ENCODE measurements around the gene CAMK1G. TPM values are rescaled to one million over a fixed set of nuclear protein-coding genes. Genes with fewer than 3 reads are reported as not detected.

Gene CAMK1G
- total and polyA plus RNA-seq, 9 of the 15 experiments (the other 6 are each of a cell fraction or from before 2014, with no cell fraction given), result not detected

- Histone ChIP-seq H4K20me1 (replicated peaks; ENCODE audit: control insufficient read depth, insufficient read depth, low read length) (0 out of 2 replicates have a peak, but pooled peaks cover 5% of the 10 kb centered on the region), H3K9me1 (ENCODE audit: control insufficient read depth, insufficient read depth, low read length) (peaks cover 3% of the 10 kb centered on the region), H3K4me3 (no peak overlapping the region), H3K27ac (ENCODE audit: extremely low read depth, low read depth, low read length) (no peak overlapping the region), H3K9ac (ENCODE audit: insufficient read depth in 1 of 2, low read depth in 2 of 2, low read length in 2 of 2) (peak overlapping the region in 1 of 2 experiments; percentile 55; a peak in 2 of 4 replicates), H3K4me2 (ENCODE audit: insufficient read depth, low read length) (no peak overlapping the region; the same call in 1 of the 2 replicates), H3K4me1 (replicated peaks in 1 of 2; ENCODE audit: control insufficient read depth in 2 of 2, insufficient read depth in 2 of 2, low read length in 2 of 2) (peaks cover 0 to 22% of the 10 kb centered on the region in 2 experiments; a peak in 2 of 5 replicates), H3K9me3 (replicated peaks; ENCODE audit: control insufficient read depth, insufficient read depth, low read depth, low read length) (no peaks in the 10 kb centered on the region), H3K36me3 (ENCODE audit: control insufficient read depth, insufficient read depth, low read length) (no peaks in the 10 kb centered on the region), H3K27me3 (ENCODE audit: control insufficient read depth in 2 of 2, insufficient read depth in 2 of 2, low read length in 2 of 2) (peaks cover 20 to 78% of the 10 kb centered on the region in 2 experiments; a peak in 4 of 5 replicates), H2AFZ (ENCODE audit: low read depth, low read length) (no peak overlapping the region; the same call in 1 of the 2 replicates), H3K79me2 (ENCODE audit: control insufficient read depth, insufficient read depth, low read length) (no peaks in the 10 kb centered on the region)
- POLR2A ChIA-PET, result interaction anchor here (0.7 kb wide), 1 partner anchor 9 kb away, joined by 3 read pairs; no protein-coding TSS in a partner anchor
- peak; percentile 75 to 86 (median 78) for DNase-seq (ENCODE audit: extremely low read depth in 1 of 4, low spot score in 3 of 4)
- WGBS (ENCODE audit: insufficient coverage, low coverage, missing lambda C conversion rate), result 22% methylated on average over 16 of the region's 16 CpGs
- no TSS peak for BruUV-seq (replicated peaks)
- ATAC-seq, result peak; percentile 91
- CTCF ChIA-PET (ENCODE audit: low intra/inter-chr PET ratio), result interaction anchor here (0.6 to 1.9 kb wide), 4 partner anchors 51 to 120 kb away, joined by 3 to 7 read pairs (median 4); no protein-coding TSS in a partner anchor
- peak; percentile 96 for FAIRE-seq
- in situ Hi-C loops (cut with MboI), result no loop called here
- intact Hi-C loops (cut with micrococcal nuclease), result loop anchor here (1.0 to 2.0 kb wide), 2 partner anchors 51 to 66 kb away; no protein-coding TSS in a partner anchor
- TF ChIP-seq ZNF134 (CRISPR knock-in tag; conservative IDR thresholded peaks at IDR 0.05), result no peak
- TF ChIP-seq, protein P1, sequence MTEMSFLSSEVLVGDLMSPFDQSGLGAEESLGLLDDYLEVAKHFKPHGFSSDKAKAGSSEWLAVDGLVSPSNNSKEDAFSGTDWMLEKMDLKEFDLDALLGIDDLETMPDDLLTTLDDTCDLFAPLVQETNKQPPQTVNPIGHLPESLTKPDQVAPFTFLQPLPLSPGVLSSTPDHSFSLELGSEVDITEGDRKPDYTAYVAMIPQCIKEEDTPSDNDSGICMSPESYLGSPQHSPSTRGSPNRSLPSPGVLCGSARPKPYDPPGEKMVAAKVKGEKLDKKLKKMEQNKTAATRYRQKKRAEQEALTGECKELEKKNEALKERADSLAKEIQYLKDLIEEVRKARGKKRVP (CRISPR knock-in tag; IDR thresholded peaks at IDR 0.05), result no peak
- no peak for TF ChIP-seq SAP30 (IDR thresholded peaks at IDR 0.05; ENCODE audit: borderline replicate concordance, insufficient read depth, low read depth, low read length, poor library complexity, severe bottlenecking)
- no peak for TF ChIP-seq ZNF717 (CRISPR knock-in tag; IDR thresholded peaks at IDR 0.05)
- TF ChIP-seq GABPB2 (CRISPR knock-in tag; conservative IDR thresholded peaks at IDR 0.05), result no peak
- no peak for TF ChIP-seq AFF1 (IDR thresholded peaks at IDR 0.05; ENCODE audit: low read depth in 1 of 2, partially characterized antibody in 2 of 2)
- TF ChIP-seq SPI1 (IDR thresholded peaks at IDR 0.05; ENCODE audit: borderline replicate concordance, low read depth, low read length), result no peak
- TF ChIP-seq JUNB (CRISPR knock-in tag; conservative IDR thresholded peaks at IDR 0.05), result no peak
- TF ChIP-seq, protein P2, sequence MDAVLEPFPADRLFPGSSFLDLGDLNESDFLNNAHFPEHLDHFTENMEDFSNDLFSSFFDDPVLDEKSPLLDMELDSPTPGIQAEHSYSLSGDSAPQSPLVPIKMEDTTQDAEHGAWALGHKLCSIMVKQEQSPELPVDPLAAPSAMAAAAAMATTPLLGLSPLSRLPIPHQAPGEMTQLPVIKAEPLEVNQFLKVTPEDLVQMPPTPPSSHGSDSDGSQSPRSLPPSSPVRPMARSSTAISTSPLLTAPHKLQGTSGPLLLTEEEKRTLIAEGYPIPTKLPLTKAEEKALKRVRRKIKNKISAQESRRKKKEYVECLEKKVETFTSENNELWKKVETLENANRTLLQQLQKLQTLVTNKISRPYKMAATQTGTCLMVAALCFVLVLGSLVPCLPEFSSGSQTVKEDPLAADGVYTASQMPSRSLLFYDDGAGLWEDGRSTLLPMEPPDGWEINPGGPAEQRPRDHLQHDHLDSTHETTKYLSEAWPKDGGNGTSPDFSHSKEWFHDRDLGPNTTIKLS (IDR thresholded peaks at IDR 0.05; ENCODE audit: borderline replicate concordance, low read depth), result no peak
- TF ChIP-seq FOSL1 (tag; conservative IDR thresholded peaks at IDR 0.05), result peak; percentile 52; the same call in 1 of the 2 replicates
- no peak for TF ChIP-seq GATAD2A (IDR thresholded peaks at IDR 0.05)
- TF ChIP-seq CBX2 (IDR thresholded peaks at IDR 0.05; ENCODE audit: insufficient read depth, low read length, poor library complexity, severe bottlenecking), result no peak
- TF ChIP-seq SP1 (CRISPR knock-in tag; IDR thresholded peaks at IDR 0.05), result no peak
- peak; percentile 76 for TF ChIP-seq JUND (IDR thresholded peaks at IDR 0.05; ENCODE audit: borderline replicate concordance, low read depth, low read length)
- peak; percentile 49; the same call in 1 of the 3 replicates for TF ChIP-seq JUND (tag; IDR thresholded peaks at IDR 0.05; ENCODE audit: borderline replicate concordance, low read depth, low read length)
Measured at GRCh38 chr1:209627732-209628196, 44.2 kb downstream of the CAMK1G start.
